ENCODE results near the gene PAK4.
"Not testable (repeated sequence)": the region's sequence is repeated elsewhere in the genome, so short reads cannot be mapped to it uniquely, and the experiment has no call there.

PAK4 gene

GRCh38 chr19:39125554-39126311, at the start of gene PAK4:
PAK4 (plus strand) TSS chr19:39125786; CDS start chr19:39169554, 43,768 bp downstream.
- DNase-seq: peak; percentile 98

- DNase-seq: no peak
Measured at GRCh38 chr19:39077323-39077722, 48.3 kb upstream of the PAK4 start.

- no peak for DNase-seq
Measured at GRCh38 chr19:39078436-39079200, 47.0 kb upstream of the PAK4 start.

GRCh38 chr19:39080431-39080830, 45.2 kb upstream of the PAK4 start:
- no peak for DNase-seq

- DNase-seq: no peak
Measured at GRCh38 chr19:39082167-39082566, 43.4 kb upstream of the PAK4 start.

GRCh38 chr19:39082745-39083598, 42.6 kb upstream of the PAK4 start:
- no peak for DNase-seq

- no peak for DNase-seq
Measured at GRCh38 chr19:39083599-39083982, 42.0 kb upstream of the PAK4 start.

- no peak for DNase-seq
Measured at GRCh38 chr19:39083983-39084731, 41.4 kb upstream of the PAK4 start, which contains the start of gene ACP7. ACP7 (plus strand) TSS chr19:39084368; CDS start chr19:39085270, 902 bp downstream.

GRCh38 chr19:39084732-39085080, 40.9 kb upstream of the PAK4 start:
- no peak for DNase-seq

- no peak for DNase-seq
Measured at GRCh38 chr19:39085392-39085791, 40.2 kb upstream of the PAK4 start.

- no peak for DNase-seq
Measured at GRCh38 chr19:39086386-39086785, 39.2 kb upstream of the PAK4 start.

- DNase-seq: no peak
Measured at GRCh38 chr19:39087907-39088686, 37.5 kb upstream of the PAK4 start.

GRCh38 chr19:39090016-39090415, 35.6 kb upstream of the PAK4 start:
- not testable (repeated sequence) for DNase-seq

GRCh38 chr19:39090881-39091280, 34.7 kb upstream of the PAK4 start:
- DNase-seq: no peak

- not testable (repeated sequence) for DNase-seq
Measured at GRCh38 chr19:39095799-39096540, 29.6 kb upstream of the PAK4 start.

GRCh38 chr19:39097299-39097698, 28.3 kb upstream of the PAK4 start:
- DNase-seq: no peak

- DNase-seq: no peak
Measured at GRCh38 chr19:39097721-39098120, 27.9 kb upstream of the PAK4 start.

- no peak for DNase-seq
Measured at GRCh38 chr19:39098365-39099269, 27.0 kb upstream of the PAK4 start.

GRCh38 chr19:39099341-39099740, 26.2 kb upstream of the PAK4 start:
- DNase-seq: no peak
